IPS DF 6.9 (cell line): Measurements from ENCODE around the gene TRIP13.
"Not testable (repeated sequence)": the region's sequence is repeated elsewhere in the genome, so short reads cannot be mapped to it uniquely, and the experiment has no call there.

Experiments used
- DNase-seq: peaks from one replicate; pipeline ENCODE4 v3.0.0-alpha.2; 2013; ENCODE audit warnings: low read depth, low spot score
- H3K27ac ChIP-seq: one replicate; pipeline ENCODE4 v1.5.1; 2013; ENCODE audit warnings: low read length, control low read depth
- H3K27me3 ChIP-seq: 2 replicates; pipeline ENCODE4 v1.6.1; 2013; ENCODE audit warnings: mild to moderate bottlenecking, low read length; ENCODE audit not compliant: control insufficient read depth, insufficient read depth
- H3K36me3 ChIP-seq: 2 replicates; pipeline ENCODE4 v1.6.1; 2013; ENCODE audit warnings: low read length; ENCODE audit not compliant: control insufficient read depth, insufficient read depth
- H3K4me1 ChIP-seq: 2 replicates; pipeline ENCODE4 v1.6.1; 2013; ENCODE audit warnings: low read length; ENCODE audit not compliant: control insufficient read depth, insufficient read depth
- H3K4me3 ChIP-seq: 2 replicates; pipeline ENCODE4 v1.5.1; 2013; ENCODE audit warnings: mild to moderate bottlenecking, low read length
- H3K9me3 ChIP-seq: 2 replicates; pipeline ENCODE4 v1.6.1; 2013; ENCODE audit warnings: low read length, inconsistent platforms; ENCODE audit not compliant: control insufficient read depth, insufficient read depth
- WGBS: extraction: QIAGEN DNeasy Blood & Tissue Kit; methylation state at CpG from one replicate; pipeline ENCODE4 v1.1.7; 2013; ENCODE audit warnings: mixed read lengths, missing lambda C conversion rate; ENCODE audit not compliant: insufficient read length, insufficient coverage; 5-methylcytosine and 5-hydroxymethylcytosine counted together

The TRIP13 gene

DNA sequence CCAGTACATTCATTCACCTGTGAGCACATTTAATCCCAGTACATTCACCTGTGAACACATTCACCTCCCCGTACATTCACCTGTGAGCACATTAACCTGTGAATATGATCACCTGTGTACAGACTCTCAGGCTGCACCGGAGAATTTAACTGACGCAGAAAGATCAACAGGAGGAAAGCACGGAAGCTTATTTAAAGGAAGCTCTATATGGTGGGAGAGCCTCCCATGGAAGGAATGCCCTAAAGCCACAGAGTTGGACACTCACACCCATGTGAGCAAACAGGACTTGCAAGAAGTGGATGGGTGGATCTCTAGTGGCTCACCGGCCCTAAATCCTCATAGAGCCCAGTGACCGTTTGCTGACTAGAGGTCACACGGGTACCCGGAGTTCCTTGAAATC lies 38.2 kb downstream of the TRIP13 start:
- WGBS: no CpG with 5 or more reads among the region's 8 CpGs
- DNase-seq: no peak

DNA sequence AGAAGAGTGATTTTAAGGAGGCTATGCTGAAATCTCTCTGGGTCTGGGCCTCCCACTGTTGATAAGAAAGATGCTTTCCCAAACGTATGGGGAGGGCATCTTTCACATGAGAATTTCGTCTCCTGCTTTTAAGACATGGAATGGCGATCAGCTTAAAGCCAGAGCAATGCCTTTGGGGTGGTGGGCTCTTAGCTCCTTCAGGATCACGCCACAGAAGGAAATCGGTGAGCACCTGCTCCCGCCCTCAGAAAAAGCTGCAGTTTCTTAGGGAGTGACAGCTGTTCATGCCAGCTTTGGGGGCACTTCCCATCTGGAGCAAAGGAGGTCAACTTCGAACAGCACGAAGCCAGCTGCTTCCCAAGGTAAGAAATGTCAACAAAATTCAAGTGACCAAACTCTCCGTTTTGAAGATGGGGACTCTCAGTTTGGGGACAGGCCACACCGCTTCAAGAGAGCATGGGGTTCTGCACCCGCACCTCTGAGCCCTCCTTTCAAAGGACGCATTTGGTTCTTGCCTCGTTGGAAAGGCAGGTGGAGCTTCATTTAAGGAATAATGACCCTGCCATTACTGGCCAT lies 39.0 kb downstream of the TRIP13 start:
- Histone ChIP-seq H3K27me3 (peaks cover under 1% of the 10 kb centered on the region; the same call in 1 of the 2 replicates), H3K36me3 (no peaks in the 10 kb centered on the region), H3K9me3 (no peaks in the 10 kb centered on the region), H3K4me3 (no peak overlapping the region), H3K4me1 (no peaks in the 10 kb centered on the region), H3K27ac (no peak overlapping the region)
- no CpG with 5 or more reads among the region's 13 CpGs for WGBS
- no peak for DNase-seq

More for the DNA sequence above, 38.2 kb downstream of the TRIP13 start:
- Histone ChIP-seq H3K36me3 (no peaks in the 10 kb centered on the region), H3K27ac (no peak overlapping the region), H3K27me3 (peaks cover 6% of the 10 kb centered on the region), H3K9me3 (no peaks in the 10 kb centered on the region), H3K4me1 (no peaks in the 10 kb centered on the region), H3K4me3 (no peak overlapping the region)

DNA sequence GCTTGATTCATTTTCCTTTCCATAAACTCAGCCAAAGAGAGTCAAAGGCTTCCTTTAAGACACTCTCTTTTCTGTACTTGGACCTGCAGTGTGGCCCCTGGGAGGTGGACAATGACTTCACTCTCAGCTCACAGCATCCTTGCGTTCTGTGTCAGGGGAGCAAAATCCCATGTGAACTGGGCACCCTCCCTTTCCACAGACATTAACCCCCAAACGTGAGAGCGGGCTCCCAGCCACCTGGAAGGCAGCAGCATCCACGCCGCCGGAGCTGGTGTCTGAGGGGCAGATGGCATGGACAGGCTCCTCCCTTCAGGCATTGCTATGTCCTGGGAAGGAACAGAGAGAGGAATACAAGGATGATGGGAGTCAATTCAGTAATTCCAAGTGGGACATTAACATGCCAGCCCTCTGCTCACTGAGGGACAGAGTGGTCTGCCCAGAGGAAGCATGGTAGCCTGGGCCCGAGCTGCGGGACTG lies 39.5 kb downstream of the TRIP13 start:
- H3K27ac ChIP-seq: no peak overlapping the region
- no peaks in the 10 kb centered on the region for H3K27me3 ChIP-seq
- no peaks in the 10 kb centered on the region for H3K36me3 ChIP-seq
- no peak for DNase-seq
- no peak overlapping the region for H3K4me3 ChIP-seq
- H3K9me3 ChIP-seq: no peaks in the 10 kb centered on the region
- H3K4me1 ChIP-seq: no peaks in the 10 kb centered on the region
- no CpG with 5 or more reads among the region's 8 CpGs for WGBS

DNA sequence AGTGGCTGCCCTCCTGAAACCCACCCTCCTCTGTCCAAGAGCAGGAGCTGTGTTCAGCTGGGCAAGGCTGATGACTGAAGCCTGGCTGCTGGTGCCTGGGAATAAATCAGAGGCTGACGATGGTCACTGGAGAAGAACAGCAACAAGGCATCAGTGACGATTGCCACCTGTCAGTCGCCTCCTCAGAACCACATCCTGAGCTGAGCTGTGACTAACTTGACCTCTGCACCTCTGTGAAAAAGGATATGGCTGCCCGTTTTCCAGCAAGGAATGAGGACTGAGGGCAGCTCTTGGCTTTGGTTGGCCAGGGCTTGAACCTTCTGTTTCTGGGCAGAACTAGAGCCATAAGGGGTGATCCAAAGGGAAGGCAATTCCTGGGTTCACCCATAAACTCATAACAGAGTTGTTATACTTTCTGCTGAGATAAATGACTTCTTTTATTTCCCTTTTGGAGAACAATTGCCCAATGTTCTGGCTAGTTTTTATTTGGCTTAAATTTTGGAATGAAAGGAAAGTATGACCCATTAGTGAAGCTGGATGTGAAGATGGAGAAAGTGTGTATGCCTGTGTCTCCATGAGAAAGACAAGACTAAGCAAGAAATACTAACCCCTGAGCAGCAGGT lies 40.1 kb downstream of the TRIP13 start:
- H3K4me3 ChIP-seq: no peak overlapping the region
- no peaks in the 10 kb centered on the region for H3K36me3 ChIP-seq
- H3K9me3 ChIP-seq: no peaks in the 10 kb centered on the region
- H3K27ac ChIP-seq: no peak overlapping the region
- DNase-seq: no peak
- H3K4me1 ChIP-seq: no peaks in the 10 kb centered on the region
- no CpG with 5 or more reads among the region's 4 CpGs for WGBS
- H3K27me3 ChIP-seq: no peaks in the 10 kb centered on the region

DNA sequence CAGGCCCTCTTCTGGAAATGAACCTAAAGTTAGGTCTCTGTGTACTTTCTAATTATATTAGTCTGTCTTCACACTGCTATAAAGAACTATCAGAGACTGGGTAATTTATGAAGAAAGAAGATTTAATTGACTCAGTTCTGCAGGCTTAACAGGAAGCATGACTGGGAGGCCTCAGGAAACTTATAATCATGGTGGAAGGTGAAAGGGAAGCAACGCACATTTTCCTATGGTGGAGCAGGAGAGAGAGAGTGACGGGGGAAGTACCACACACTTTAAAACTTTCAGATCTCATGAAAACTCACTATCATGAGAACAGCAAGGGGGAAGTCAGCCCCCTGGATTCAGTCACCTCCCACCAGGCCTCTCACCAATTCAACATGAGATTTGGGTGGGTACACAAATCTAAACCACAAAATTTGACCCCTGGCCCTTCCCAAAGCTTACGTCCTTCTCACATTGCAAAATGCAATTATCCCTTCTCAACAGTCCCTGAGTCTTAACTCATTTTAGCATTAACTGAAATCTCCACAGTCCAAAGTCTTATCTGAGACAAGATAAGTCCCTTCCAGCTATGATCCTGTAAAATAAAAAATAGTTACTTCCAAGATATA lies 40.7 kb downstream of the TRIP13 start:
- Histone ChIP-seq H3K27ac (no peak overlapping the region), H3K4me3 (no peak overlapping the region), H3K9me3 (no peaks in the 10 kb centered on the region), H3K36me3 (no peaks in the 10 kb centered on the region), H3K4me1 (no peaks in the 10 kb centered on the region; the same call in 1 of the 2 replicates), H3K27me3 (no peaks in the 10 kb centered on the region)
- DNase-seq: no peak
- WGBS: no CpG with 5 or more reads among the region's 3 CpGs

DNA sequence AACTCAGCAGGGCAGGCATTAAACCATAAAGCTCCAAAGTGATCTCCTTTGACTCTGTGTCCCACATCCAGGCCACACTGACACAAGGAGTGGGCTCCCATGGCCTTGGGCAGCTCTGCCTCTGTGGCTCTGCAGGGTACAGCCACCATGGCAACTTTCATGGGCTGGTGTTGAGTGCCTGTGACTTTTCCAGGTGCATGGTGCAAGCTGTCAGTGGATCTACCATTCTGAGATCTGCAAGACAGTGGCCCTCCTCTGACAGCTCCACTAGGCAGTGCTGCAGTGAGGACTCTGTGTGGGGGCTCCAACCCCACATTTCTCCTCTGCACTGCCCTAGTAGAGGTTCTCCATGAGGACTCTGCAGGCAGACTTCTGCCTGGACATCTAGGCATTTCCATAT lies 41.3 kb downstream of the TRIP13 start:
- H3K27ac ChIP-seq, H3K9me3 ChIP-seq, H3K27me3 ChIP-seq, H3K36me3 ChIP-seq, DNase-seq, H3K4me1 ChIP-seq, H3K4me3 ChIP-seq: not testable (repeated sequence)

DNA sequence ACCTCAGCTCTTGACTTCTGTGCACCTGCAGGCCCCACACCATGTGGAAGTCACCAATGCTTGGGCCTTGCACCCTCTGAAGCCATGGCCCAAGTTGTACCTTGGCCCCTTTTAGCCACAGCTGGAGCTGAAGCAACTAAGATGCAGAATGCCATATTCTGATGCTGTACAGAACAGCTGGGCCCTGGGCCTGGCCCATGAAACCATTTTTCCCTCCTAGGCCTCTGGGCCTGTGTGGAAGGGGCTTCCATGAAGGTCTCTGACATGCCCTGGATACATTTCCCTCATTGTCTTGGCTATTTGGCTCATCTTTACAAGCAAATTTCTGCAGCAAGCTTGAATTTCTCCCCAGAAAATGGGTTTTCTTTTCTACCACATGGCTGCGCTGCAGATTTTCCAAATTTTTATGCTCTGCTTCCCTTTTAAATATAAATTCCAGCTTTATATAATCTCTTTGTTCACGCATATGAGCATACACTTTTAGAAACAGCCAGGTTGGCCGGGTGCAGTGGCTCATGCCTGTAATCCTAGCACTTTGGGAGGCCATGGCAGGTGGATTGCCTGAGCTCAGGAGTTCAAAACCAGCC lies 41.8 kb downstream of the TRIP13 start:
- H3K27ac ChIP-seq, H3K36me3 ChIP-seq, DNase-seq, H3K4me1 ChIP-seq, H3K27me3 ChIP-seq, H3K9me3 ChIP-seq, H3K4me3 ChIP-seq: not testable (repeated sequence)
- WGBS: no CpG with 5 or more reads among the region's 3 CpGs

DNA sequence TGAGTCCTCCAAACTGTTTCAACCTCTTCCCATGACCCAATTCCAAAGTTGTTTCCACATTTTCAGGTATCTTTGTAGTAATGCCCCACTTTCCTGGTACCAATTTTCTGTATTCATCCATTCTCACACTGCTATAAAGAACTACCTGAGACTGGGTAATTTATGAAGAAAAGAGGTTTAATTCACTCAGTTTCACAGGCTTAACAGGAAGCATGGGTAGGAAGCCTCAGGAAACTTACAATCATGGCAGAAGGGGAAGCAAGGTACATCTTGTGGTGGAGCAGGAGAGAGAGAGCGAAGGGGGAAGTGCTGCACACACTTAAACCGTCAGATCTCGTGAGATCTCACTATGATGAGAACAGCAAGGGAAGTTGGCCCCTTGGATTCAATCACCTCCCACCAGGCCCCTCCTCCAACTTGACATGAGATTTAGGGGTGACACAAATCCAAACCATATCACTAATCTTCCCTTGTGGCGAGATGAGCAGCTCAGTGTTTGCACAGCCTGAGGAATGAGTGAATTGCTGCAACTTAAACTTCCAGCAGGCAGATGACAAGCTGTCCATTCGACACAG lies 42.9 kb downstream of the TRIP13 start:
- no peaks in the 10 kb centered on the region for H3K27me3 ChIP-seq
- no peak overlapping the region for H3K27ac ChIP-seq
- H3K4me1 ChIP-seq: no peaks in the 10 kb centered on the region; the same call in 1 of the 2 replicates
- no peak for DNase-seq
- no peaks in the 10 kb centered on the region for H3K36me3 ChIP-seq
- no peaks in the 10 kb centered on the region for H3K9me3 ChIP-seq
- no peak overlapping the region for H3K4me3 ChIP-seq
- WGBS: no CpG with 5 or more reads among the region's 5 CpGs

DNA sequence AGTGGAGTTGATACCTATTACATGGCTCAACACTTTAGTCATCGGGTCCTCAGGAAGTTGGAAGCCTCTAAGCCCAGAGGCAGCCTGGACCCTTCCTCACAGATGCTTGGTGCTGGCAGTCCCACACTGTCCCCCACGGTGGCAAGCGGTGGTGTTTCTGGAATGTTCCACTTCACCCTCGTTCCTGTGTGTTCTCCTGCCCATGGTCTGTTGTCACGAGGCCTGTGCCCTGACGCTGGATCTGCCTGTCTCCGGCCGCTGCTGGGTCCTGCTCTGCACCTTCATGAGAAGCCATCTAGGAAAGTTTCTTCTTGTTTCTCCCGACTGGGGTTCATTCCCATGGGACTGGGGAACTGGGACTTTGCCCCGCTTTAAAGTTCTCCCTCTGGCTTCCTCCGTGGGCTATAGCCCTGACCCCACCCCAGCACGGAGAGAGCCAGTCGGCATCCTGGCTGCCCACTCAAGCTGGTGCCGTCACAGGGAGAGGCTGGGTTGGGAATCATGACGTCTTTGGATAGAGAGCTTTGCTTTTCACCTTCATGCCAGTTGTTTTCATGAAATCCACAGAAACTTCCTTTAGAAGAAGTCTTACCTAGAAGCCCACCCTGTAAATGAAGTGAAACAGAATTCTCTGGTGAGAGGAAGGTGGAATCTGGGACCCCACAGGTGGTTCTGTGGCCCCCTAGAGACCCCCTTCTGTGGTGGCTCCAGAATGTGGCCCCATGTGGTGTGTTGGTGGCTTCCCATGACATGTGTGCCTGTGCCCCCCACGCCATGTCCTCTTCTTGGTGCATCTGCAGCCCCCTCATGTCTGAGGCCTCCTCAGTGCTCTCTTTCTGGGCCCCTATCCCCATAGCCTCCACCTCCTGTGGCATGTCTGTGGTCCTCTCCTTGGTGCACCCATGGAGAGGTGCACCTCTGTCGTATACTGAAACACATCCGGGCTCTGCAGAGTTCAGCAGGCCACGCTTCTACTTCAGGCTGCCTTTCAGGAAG lies 43.8 kb downstream of the TRIP13 start:
- WGBS: no CpG with 5 or more reads among the region's 19 CpGs
- H3K4me3 ChIP-seq: no peak overlapping the region
- no peaks in the 10 kb centered on the region; the same call in 1 of the 2 replicates for H3K4me1 ChIP-seq
- no peaks in the 10 kb centered on the region for H3K27me3 ChIP-seq
- H3K9me3 ChIP-seq: no peaks in the 10 kb centered on the region
- no peaks in the 10 kb centered on the region for H3K36me3 ChIP-seq
- DNase-seq: no peak
- H3K27ac ChIP-seq: no peak overlapping the region
